Neuronal stem cell (in vitro differentiated cells): ENCODE measurements around the gene DPH3.

Source experiments
- DNase-seq: peaks from one replicate; pipeline ENCODE4 v3.0.0-alpha.2; 2013; ENCODE audit warnings: low spot score
- H2AFZ ChIP-seq: one replicate; pipeline ENCODE4 v1.6.1; 2013; ENCODE audit warnings: mild to moderate bottlenecking, low read length, inconsistent platforms
- H2AK5ac ChIP-seq: 2 replicates; pipeline ENCODE4 v1.6.1; 2013; ENCODE audit warnings: low read depth, mild to moderate bottlenecking, inconsistent platforms, low read length, moderate library complexity, mixed read lengths
- H2BK120ac ChIP-seq: 2 replicates; pipeline ENCODE4 v1.6.1; 2013; ENCODE audit warnings: low read depth, mild to moderate bottlenecking, inconsistent platforms, low read length, moderate library complexity, mixed read lengths
- H2BK12ac ChIP-seq: one replicate; pipeline ENCODE4 v1.6.1; 2013; ENCODE audit warnings: low read length, inconsistent platforms
- H2BK15ac ChIP-seq: 2 replicates; pipeline ENCODE4 v1.6.1; 2013; ENCODE audit warnings: mild to moderate bottlenecking, low read length, inconsistent platforms, mixed read lengths
- H2BK5ac ChIP-seq: one replicate; pipeline ENCODE4 v1.6.1; 2013; ENCODE audit warnings: inconsistent platforms, mild to moderate bottlenecking, low read length, moderate library complexity
- H3K14ac ChIP-seq: one replicate; pipeline ENCODE4 v1.6.1; 2013; ENCODE audit warnings: low read length, inconsistent platforms
- H3K18ac ChIP-seq: 2 replicates; pipeline ENCODE4 v1.6.1; 2013; ENCODE audit warnings: low read length, inconsistent platforms
- H3K23ac ChIP-seq: 2 replicates; pipeline ENCODE4 v1.6.1; 2013; ENCODE audit warnings: low read depth, mild to moderate bottlenecking, mixed read lengths, low read length, inconsistent platforms; ENCODE audit not compliant: poor library complexity
- H3K27ac ChIP-seq: replicated peaks from 3 replicates; pipeline ENCODE4 v1.5.1; 2013; ENCODE audit warnings: low read length, inconsistent platforms
- H3K27me3 ChIP-seq, 3 experiments: 2 replicates each; pipeline ENCODE4 v1.6.1; 2013; ENCODE audit warnings: low read length in 3 of 3, mild to moderate bottlenecking in 2 of 3, inconsistent platforms in 1 of 3, low read depth in 1 of 3, mixed read lengths in 1 of 3, moderate library complexity in 1 of 3; ENCODE audit not compliant: control insufficient read depth in 3 of 3, insufficient read depth in 3 of 3
- H3K36me3 ChIP-seq, 2 donors: replicated peaks in 1 of 2; 2 replicates each; pipeline ENCODE4 v1.6.1; 2013; ENCODE audit warnings: low read length in 2 of 2; ENCODE audit not compliant: control insufficient read depth in 2 of 2, insufficient read depth in 2 of 2
- H3K4ac ChIP-seq: 2 replicates; pipeline ENCODE4 v1.6.1; 2013; ENCODE audit warnings: inconsistent platforms, mild to moderate bottlenecking, low read length, moderate library complexity
- H3K4me1 ChIP-seq, 2 donors: 1 replicate in 1 of 2; 2 replicates in 1 of 2; pipeline ENCODE4 v1.6.1; 2013; ENCODE audit warnings: low read length in 2 of 2, low read depth in 1 of 2; ENCODE audit not compliant: control insufficient read depth in 2 of 2, insufficient read depth in 1 of 2
- H3K4me2 ChIP-seq: one replicate; pipeline ENCODE4 v1.6.1; 2013; ENCODE audit warnings: mild to moderate bottlenecking, low read length, inconsistent platforms; ENCODE audit not compliant: insufficient read depth, poor library complexity, severe bottlenecking
- H3K4me3 ChIP-seq, 2 donors: 2 replicates each; pipeline ENCODE4 v1.5.1; 2013; ENCODE audit warnings: low read length in 2 of 2, mild to moderate bottlenecking in 2 of 2, inconsistent platforms in 1 of 2, moderate library complexity in 1 of 2
- H3K79me1 ChIP-seq: one replicate; pipeline ENCODE4 v1.6.1; 2013; ENCODE audit warnings: low read depth, mild to moderate bottlenecking, inconsistent platforms, low read length, moderate library complexity
- H3K9ac ChIP-seq: one replicate; pipeline ENCODE4 v1.6.1; 2013; ENCODE audit warnings: mild to moderate bottlenecking, low read depth, low read length, inconsistent platforms; ENCODE audit not compliant: poor library complexity
- H3K9me3 ChIP-seq, 2 donors: replicated peaks in 1 of 2; 2 replicates each; pipeline versions ENCODE3 to v1.6.1; 2013; ENCODE audit warnings: low read length in 2 of 2, mild to moderate bottlenecking in 2 of 2, inconsistent platforms in 1 of 2, low read depth in 1 of 2, mixed read lengths in 1 of 2, moderate library complexity in 1 of 2; ENCODE audit not compliant: control insufficient read depth in 2 of 2, insufficient read depth in 1 of 2
- H4K8ac ChIP-seq: one replicate; pipeline ENCODE4 v1.6.1; 2013; ENCODE audit warnings: low read depth, mild to moderate bottlenecking, inconsistent platforms, low read length, moderate library complexity
- H4K91ac ChIP-seq: one replicate; pipeline ENCODE4 v1.6.1; 2013; ENCODE audit warnings: low read length, low read depth, mild to moderate bottlenecking, inconsistent platforms; ENCODE audit not compliant: poor library complexity
- WGBS, 2 donors: extraction: QIAGEN DNeasy Blood & Tissue Kit; methylation state at CpG; one replicate each; pipeline ENCODE4 v1.1.7; 2013; ENCODE audit warnings: missing lambda C conversion rate in 2 of 2, mixed read lengths in 1 of 2; ENCODE audit not compliant: insufficient read length in 2 of 2, insufficient replicate concordance in 1 of 2; ENCODE audit errors: extremely low coverage in 2 of 2; 5-methylcytosine and 5-hydroxymethylcytosine counted together

DPH3 gene

DNA sequence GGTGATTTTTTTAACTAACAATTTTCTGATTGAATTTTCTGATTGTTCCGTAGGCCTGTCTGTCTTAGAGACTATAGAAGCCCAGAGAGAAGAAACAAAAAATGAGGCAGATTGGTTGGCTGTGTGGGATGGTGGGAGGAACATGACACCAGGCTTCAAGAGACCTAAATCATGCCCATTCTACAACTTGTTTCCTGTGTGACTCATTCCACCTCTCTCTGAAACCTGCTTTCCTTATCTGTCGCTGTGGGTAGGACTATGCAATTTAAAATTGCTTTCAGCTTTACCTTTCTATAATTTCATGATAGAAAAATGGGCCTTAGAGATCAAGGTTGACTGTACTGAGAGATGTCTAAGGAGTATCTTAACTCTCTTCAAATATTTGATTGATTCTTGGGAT lies 44.8 kb upstream of the DPH3 start:
- WGBS, 2 donors = no CpG with 5 or more reads among the region's 2 CpGs
- no peak for DNase-seq

DNA sequence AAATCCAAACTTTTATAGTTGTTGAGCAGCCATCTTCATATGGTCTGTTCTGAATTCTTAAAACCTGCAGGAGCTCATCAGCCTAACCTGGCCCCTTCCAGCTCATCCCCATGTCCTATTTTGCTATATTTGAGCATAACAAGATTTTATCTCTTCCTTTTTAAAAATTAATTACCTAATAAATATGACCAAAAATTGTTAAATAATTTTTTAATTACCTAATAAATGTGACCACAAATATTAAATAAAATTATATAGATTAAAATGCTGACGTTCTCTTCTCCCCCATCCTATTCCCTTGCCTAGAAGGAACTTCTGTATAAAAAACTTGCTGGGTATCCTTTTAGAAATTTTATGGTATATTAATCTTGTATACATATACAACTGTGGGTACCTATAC lies 44.0 kb upstream of the DPH3 start:
- no peak overlapping the region for H3K18ac ChIP-seq
- H3K27me3 ChIP-seq = no peaks in the 10 kb centered on the region
- H3K9ac ChIP-seq = no peak overlapping the region
- H3K4me3 ChIP-seq = no peak overlapping the region
- H3K4ac ChIP-seq = no peak overlapping the region
- peaks cover 0 to 3% of the 10 kb centered on the region in 2 donors for H3K4me1 ChIP-seq
- H4K91ac ChIP-seq = no peak overlapping the region
- peaks cover 14 to 56% of the 10 kb centered on the region in 2 donors for H3K36me3 ChIP-seq
- H2BK12ac ChIP-seq = no peak overlapping the region
- no peaks in the 10 kb centered on the region for H3K79me1 ChIP-seq
- H3K9me3 ChIP-seq = no peaks in the 10 kb centered on the region
- H2BK120ac ChIP-seq = no peak overlapping the region
- H3K14ac ChIP-seq = no peak overlapping the region
- no CpG with 5 or more reads among the region's 1 CpG for WGBS, 2 donors
- no peak overlapping the region for H4K8ac ChIP-seq
- H2AFZ ChIP-seq = no peak overlapping the region
- no peak overlapping the region for H2AK5ac ChIP-seq
- no peak overlapping the region for H2BK15ac ChIP-seq
- H3K23ac ChIP-seq = no peak overlapping the region
- no peak overlapping the region for H3K27ac ChIP-seq
- no peak overlapping the region for H2BK5ac ChIP-seq
- no peak for DNase-seq
- H3K4me2 ChIP-seq = no peak overlapping the region

More for the DNA sequence above, 44.8 kb upstream of the DPH3 start:
- Histone ChIP-seq H3K18ac (no peak overlapping the region), H2AFZ (no peak overlapping the region), H3K4ac (no peak overlapping the region), H3K9me3 (no peaks in the 10 kb centered on the region), H2BK120ac (no peak overlapping the region), H4K91ac (no peak overlapping the region), H4K8ac (no peak overlapping the region), H2BK5ac (no peak overlapping the region), H3K27ac (no peak overlapping the region), H3K14ac (no peak overlapping the region), H3K79me1 (no peaks in the 10 kb centered on the region), H3K4me1 (peaks cover 0 to 3% of the 10 kb centered on the region in 2 donors), H3K4me3 (no peak overlapping the region), H3K27me3 (no peaks in the 10 kb centered on the region), H3K9ac (no peak overlapping the region), H2AK5ac (no peak overlapping the region), H2BK15ac (no peak overlapping the region), H3K4me2 (no peak overlapping the region), H2BK12ac (no peak overlapping the region), H3K23ac (no peak overlapping the region), H3K36me3 (peaks cover 12 to 54% of the 10 kb centered on the region in 2 donors)

DNA sequence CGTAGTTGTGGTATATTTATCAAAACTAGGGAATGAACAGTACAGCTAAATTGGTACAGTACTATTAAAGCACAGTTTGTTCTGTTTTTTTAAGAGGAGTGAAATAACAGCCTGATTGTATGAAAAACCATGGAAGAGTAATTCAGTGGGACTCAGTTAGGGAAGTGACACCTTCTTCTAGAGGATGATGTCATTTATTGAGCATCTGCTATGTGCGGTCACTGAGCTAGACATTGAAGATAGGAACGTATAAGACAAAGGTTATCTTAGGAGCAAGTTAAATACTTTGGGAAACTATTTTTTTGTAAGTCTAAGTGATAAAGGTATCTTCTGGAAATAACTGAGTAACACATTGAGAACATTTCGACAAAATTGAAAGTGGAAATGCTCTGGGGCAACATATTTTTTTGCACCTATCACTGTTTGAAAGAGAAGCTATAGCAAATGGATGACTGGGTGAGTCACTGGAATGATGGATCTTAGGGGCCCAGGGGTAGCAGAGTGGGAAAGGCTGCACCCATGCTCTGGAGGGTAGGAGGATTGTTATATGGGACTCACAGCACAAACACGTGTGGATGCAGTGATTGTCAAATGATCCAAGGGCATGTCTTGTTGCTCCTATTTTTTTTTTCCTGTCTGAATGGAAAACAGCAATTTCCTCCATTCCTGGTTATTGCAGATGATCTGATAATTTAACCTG lies 43.2 kb upstream of the DPH3 start:
- Histone ChIP-seq H4K8ac (no peak overlapping the region), H3K27me3 (no peaks in the 10 kb centered on the region), H3K9me3 (no peaks in the 10 kb centered on the region), H2BK15ac (no peak overlapping the region), H3K4me2 (no peak overlapping the region), H3K4me1 (peaks cover 0 to 3% of the 10 kb centered on the region in 2 donors), H3K23ac (no peak overlapping the region), H3K18ac (no peak overlapping the region), H3K4me3 (no peak overlapping the region), H3K9ac (no peak overlapping the region), H2BK12ac (no peak overlapping the region), H2BK120ac (no peak overlapping the region), H3K79me1 (no peaks in the 10 kb centered on the region), H3K4ac (no peak overlapping the region), H2AFZ (no peak overlapping the region), H3K36me3 (peaks cover 12 to 56% of the 10 kb centered on the region in 2 donors), H2BK5ac (no peak overlapping the region), H3K14ac (no peak overlapping the region), H2AK5ac (no peak overlapping the region), H3K27ac (no peak overlapping the region), H4K91ac (no peak overlapping the region)
- whole genome bisulfite sequencing, 2 donors = no CpG with 5 or more reads among the region's 5 CpGs
- no peak for DNase-seq

DNA sequence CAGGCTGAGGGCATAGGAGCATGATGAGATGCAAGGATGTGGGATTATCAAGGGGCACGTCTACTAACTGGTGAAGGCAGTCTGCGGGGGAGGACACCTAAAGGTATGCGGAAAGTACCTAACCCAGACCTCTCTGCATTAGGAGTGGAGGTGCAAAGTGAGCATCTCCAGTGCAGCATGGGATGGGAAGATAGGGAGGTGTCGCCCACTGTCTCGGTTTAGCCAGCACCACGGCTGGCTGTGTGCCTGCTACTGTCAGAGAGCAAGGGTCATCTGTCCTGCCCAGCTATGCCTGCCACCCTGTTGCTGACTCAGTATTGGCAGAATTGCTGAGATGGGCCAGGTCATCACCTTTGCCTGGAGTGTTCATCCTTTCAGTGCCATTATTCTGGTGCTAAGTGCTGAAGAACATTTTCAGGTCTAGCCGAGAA lies 40.4 kb upstream of the DPH3 start:
- Histone ChIP-seq H2BK12ac (no peak overlapping the region), H3K18ac (no peak overlapping the region), H3K4me3 (no peak overlapping the region), H3K14ac (no peak overlapping the region), H2AK5ac (no peak overlapping the region), H4K91ac (no peak overlapping the region), H3K79me1 (no peaks in the 10 kb centered on the region), H3K27me3 (no peaks in the 10 kb centered on the region), H3K9ac (no peak overlapping the region), H2BK5ac (no peak overlapping the region), H2AFZ (no peak overlapping the region), H3K27ac (no peak overlapping the region), H2BK120ac (no peak overlapping the region), H4K8ac (no peak overlapping the region), H3K23ac (no peak overlapping the region), H2BK15ac (no peak overlapping the region), H3K4ac (no peak overlapping the region), H3K36me3 (peaks cover 8 to 67% of the 10 kb centered on the region in 2 donors), H3K9me3 (no peaks in the 10 kb centered on the region), H3K4me2 (no peak overlapping the region), H3K4me1 (peaks cover 7 to 10% of the 10 kb centered on the region in 2 donors)
- WGBS, 2 donors = no CpG with 5 or more reads among the region's 7 CpGs
- no peak for DNase-seq
